ENCODE data around the gene UBE2J2. TPM values are rescaled to one million over a fixed set of nuclear protein-coding genes. Genes with fewer than 3 reads are reported as not detected.

The UBE2J2 gene
- total RNA-seq: 25.6 and 36.6 TPM in 2 replicates

DNA sequence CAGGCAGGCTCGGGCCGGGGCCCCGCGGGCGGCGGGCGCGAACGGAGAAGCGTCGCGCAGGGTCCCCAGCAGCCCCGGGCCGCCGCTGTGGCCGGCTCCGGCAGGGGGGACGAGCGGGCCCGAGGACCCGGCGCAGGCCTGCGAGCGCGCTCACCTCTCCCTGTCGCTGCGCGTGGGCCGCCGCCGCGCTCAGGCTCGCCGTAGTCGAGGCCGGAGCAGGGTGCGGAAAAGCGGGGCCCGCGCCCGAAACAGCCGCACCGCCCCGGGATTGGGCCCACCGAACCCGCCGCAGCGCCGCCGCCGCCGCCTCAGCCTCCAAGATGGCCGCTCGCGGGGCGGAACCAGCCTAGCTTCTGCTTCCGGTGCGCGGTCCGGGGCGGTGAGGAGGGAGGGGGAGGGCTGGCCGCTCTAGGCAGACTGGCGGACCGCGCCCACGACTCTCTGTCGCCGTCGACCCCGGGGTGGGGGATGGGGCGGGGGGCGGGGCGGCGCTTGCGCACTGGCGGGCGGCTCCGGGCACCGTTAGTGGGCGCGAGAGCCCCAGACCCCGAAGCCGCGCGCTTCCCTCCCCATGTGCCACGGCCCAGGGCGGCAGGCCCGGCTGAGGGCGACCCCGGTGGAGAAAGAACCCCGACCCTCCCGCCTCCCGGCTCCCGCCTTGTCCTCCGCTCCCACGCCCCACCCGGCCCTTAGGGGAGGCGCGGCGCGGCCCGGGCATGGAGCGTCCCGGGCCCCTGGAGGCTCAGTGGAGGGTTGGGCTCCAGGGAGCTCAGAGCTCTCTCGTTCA is at the start of gene UBE2J2:
UBE2J2 (minus strand) TSS at position 343 of the 787 bp plus-strand sequence. CDS start 5,862 bp downstream, outside the sequence.

DNA sequence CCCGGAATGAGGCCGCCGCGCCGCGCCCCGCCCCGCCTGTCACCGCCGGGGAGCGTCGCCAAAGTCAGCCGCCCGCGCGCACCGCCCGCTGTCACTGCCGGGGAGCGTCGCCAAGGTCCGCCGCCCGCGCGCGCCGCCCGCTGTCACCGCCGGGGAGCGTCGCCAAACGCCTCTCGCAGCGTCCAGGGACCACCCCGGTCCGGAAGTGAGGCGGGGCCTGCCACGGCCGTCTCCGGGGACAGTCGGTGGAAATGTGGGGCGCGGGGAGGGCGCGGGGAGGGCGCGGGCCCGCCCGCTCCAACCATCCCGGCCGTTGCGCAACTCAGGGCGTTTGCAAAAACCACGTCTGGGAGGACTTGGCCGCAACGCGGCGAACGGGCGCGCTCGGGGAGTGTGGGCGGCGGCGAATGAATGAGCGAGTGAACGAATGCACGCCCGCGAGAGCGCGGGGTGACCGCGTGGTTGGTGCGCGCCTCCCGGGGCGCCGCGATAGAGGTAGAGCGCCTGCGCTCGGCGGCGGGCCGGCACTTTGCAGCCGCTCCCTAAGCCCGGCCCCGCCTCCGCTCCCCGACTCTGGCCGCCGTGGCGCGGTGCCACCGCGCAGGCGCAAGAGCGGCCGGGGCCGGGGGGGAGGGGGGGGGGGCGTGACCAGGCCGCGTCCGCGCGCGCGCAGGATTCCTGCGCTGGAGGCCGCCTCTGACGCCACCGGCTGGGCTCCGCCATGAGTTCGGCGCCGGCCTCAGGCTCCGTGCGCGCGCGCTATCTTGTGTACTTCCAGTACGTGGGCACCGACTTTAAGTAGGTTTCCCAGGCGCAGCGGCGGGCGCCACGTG is 34.5 kb upstream of the UBE2J2 start, which contains the start of the genes ACAP3 and PUSL1:
ACAP3 (minus strand) TSS at position 8 of the 833 bp plus-strand sequence. CDS start 115 bp downstream, outside the sequence.
PUSL1 (plus strand) TSS at position 675 of the 833 bp plus-strand sequence; CDS start at position 722, 47 bp downstream.

DNA sequence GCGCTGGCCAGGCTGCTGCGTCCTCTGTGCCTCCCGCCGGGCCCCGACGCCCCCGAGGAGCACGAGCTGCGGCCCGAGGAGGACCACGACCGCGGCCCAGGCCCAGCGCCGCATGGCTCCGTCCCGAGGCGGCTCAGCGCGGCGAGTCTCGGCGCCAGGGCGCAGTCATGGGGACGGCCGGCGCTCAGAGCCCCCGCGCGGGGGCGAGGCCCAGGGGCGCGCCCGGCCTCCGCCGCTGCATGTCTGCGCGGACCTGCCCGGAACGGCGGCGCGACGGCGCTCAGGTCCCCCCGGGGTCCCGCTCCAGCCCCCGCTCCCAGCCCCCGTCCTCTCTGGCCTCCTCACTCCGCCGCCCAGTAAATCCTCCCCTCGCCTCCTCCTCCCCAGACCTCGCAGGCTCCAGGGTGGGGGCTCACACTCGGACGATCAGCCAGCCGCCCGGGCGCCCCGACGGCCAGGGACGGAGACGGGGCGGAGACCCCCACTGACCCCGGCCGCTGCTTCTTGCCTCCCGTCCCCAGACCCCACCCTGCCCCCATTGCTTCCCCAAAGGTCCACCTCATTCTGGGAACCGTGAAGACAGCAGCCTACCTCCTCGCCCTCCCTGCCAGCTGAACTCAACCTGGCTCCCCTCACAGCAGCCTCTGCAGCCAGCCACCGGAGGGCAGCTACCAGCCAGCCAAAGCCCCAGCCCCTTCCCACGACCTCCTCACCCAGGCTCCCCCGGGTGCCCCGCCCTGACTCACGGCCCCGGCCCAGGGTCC is 26.9 kb downstream of the UBE2J2 start, which contains the start of gene C1QTNF12:
C1QTNF12 (minus strand) TSS at position 146 of the 764 bp plus-strand sequence; CDS start at position 114, 32 bp downstream.

DNA sequence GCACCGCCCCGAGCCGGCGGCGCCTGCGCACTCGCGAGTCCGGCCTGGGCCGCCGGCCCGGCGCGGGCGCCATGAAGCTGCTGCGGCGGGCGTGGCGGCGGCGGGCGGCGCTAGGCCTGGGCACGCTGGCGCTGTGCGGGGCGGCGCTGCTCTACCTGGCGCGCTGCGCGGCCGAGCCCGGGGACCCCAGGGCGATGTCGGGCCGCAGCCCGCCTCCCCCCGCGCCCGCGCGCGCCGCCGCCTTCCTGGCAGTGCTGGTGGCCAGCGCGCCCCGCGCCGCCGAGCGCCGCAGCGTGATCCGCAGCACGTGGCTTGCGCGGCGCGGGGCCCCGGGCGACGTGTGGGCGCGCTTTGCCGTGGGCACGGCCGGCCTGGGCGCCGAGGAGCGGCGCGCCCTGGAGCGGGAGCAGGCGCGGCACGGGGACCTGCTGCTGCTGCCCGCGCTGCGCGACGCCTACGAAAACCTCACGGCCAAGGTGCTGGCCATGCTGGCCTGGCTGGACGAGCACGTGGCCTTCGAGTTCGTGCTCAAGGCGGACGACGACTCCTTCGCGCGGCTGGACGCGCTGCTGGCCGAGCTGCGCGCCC is 41.4 kb downstream of the UBE2J2 start, which contains the start of gene B3GALT6:
B3GALT6 (plus strand) TSS at position 30 of the 588 bp plus-strand sequence; CDS start at position 72, 42 bp downstream.

DNA sequence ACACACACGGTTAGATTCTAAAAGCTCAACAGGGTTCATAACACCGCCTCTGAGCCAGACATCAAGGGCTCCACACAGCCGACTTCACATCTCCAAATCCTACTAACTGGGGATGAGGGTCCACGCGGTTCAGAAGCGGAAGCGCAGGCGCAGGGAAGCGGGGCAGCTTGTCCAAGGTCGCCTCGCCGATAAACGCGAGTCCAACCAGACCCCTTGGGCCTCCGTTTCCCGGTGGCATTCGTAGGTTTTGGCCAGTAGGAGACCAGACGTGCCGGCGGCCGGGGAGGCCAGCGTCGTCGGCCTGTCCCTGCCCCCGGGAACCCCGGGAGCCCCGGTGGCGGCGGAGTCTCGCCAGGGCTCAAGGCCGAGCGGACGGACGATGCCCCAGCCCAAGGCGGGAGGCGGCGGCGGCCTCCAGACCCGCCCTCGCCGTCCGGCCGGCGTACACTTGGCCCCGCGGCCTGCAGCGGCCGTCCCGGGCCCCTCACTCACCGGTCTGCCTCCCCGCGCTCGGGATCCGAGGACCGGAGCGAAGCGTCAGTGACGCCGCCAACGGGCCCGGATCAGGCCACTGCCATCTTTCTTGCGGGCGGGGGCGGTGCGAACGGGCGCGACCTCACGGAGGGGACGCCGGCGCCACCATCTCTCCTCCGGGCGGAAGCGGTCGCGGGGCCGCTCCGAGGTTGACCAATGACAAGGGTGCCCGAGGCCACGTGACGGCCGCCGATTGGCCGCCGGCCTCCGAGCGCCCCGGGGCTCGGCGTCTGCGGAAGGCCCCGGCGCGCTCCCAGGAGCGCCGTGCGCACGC is 42.0 kb downstream of the UBE2J2 start, which contains the start of gene SDF4:
SDF4 (minus strand) TSS at position 602 of the 808 bp plus-strand sequence. CDS start 3,229 bp downstream, outside the sequence.

DNA sequence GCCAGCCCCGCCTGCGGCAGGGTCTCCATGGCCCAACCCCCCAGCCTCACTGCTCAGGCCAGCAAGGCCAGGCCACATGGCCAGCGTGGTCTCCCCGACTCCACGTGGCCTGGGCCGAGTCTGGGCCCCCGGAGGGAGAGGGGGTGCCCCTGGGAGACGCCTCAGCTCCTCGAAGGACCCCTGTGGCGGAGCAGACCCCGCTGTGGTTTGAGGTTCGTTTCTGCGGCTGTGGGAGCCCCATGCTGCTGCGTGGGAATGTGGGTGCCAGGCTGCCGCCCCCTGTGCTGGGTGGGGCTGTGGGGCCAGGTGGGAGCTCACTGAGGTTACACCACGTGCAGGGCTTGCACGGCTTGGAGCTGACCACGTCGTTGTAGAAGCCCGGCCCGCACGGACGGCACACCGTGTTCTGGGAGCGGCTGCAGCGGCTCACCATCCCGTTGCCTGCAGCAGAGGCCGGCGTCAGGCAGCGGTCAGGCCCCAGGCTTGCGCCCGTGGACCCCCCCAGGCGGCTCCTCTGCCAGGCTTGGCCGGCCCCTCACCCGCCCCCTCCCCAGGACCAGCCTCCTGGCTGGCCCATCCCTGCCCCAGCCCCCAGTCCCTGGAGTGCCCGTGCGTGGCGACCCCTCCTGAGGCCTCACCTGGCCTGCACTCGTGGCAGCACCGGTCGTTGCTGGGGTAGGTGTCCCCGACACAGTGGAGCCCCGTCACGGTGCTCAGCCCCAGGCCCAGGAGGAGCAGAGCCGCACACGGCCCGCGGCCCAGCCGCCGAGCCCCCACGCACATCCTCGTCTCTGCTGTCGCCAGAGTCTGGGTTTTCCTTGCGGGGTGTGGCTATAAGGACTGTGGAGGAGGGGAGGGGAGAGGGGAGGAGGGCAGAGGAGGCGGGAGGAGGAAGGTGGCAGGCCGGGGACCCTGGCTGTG is 60.0 kb downstream of the UBE2J2 start, which contains the start of gene TNFRSF4:
TNFRSF4 (minus strand) TSS at position 809 of the 921 bp plus-strand sequence; CDS start at position 783, 26 bp downstream.

DNA sequence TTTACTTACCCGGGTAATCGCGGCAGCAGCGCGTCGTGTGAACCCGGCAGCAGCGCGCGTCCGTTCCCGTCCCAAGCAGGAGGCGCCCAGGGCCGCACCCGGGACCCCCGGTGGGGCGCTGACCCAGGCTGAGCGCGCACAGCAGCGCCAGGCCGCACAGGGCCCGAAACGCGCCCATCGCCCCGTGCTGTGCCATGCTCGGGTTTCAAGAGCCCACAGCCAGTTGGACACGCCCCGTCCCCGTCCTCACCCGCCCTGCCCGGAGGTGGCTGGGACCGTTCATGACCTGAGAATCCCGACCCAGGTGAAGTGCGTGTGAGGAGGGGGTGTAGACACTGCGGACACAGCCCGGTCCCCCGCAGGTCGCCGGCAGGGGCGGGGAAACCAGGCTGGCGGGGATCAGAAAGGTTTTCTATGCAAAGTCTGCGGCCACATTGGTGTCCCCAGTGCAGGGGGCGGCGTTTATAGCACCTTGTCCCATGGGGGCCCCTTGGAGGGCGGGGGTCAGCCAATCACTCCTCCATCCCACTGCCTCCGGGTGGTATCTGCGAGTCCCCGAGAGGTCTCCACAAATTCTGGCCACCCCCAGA is 67.2 kb downstream of the UBE2J2 start, which contains the start of gene TNFRSF18:
TNFRSF18 (minus strand) TSS at position 217 of the 590 bp plus-strand sequence; CDS start at position 196, 21 bp downstream.

Other genes with a start within 250 kb of the UBE2J2 start
- not detected in 2 replicates for gene RNF223, start 199.5 kb downstream of the UBE2J2 start, total RNA-seq
- 6.9 and 13.7 TPM in 2 replicates for gene C1orf159, start 157.8 kb downstream of the UBE2J2 start, total RNA-seq
- not detected in 2 replicates for gene TTLL10, start 100.0 kb downstream of the UBE2J2 start, total RNA-seq
- gene TNFRSF18, start 67.3 kb downstream of the UBE2J2 start, total RNA-seq: not detected in 2 replicates
- not detected in 2 replicates for gene TNFRSF4, start 59.7 kb downstream of the UBE2J2 start, total RNA-seq
- 162 and 228 TPM in 2 replicates for gene SDF4, start 41.9 kb downstream of the UBE2J2 start, total RNA-seq
- 34.2 and 34.5 TPM in 2 replicates for gene B3GALT6, start 41.6 kb downstream of the UBE2J2 start, total RNA-seq
- gene C1QTNF12, start 27.1 kb downstream of the UBE2J2 start, total RNA-seq: 0.26 and 3.9 TPM in 2 replicates
- gene SCNN1D, start 6.6 kb upstream of the UBE2J2 start, total RNA-seq: 0.82 and 5.0 TPM in 2 replicates
- 28.4 and 41.5 TPM in 2 replicates for gene ACAP3, start 34.1 kb upstream of the UBE2J2 start, total RNA-seq
- 36.8 and 39.9 TPM in 2 replicates for gene PUSL1, start 34.7 kb upstream of the UBE2J2 start, total RNA-seq
- 66.6 and 67.9 TPM in 2 replicates for gene INTS11, start 50.8 kb upstream of the UBE2J2 start, total RNA-seq
- 28.4 and 40.4 TPM in 2 replicates for gene CPTP, start 50.9 kb upstream of the UBE2J2 start, total RNA-seq
- 0.35 TPM in 1 of 2 replicates, not detected in the other for gene TAS1R3, start 57.4 kb upstream of the UBE2J2 start, total RNA-seq
- 48.9 and 51.7 TPM in 2 replicates for gene DVL1, start 75.6 kb upstream of the UBE2J2 start, total RNA-seq
- 368 and 672 TPM in 2 replicates for gene MXRA8, start 84.7 kb upstream of the UBE2J2 start, total RNA-seq
- gene AURKAIP1, start 101.4 kb upstream of the UBE2J2 start, total RNA-seq: 101 and 136 TPM in 2 replicates
- 92.3 and 98.2 TPM in 2 replicates for gene CCNL2, start 125.5 kb upstream of the UBE2J2 start, total RNA-seq
- gene MRPL20, start 133.4 kb upstream of the UBE2J2 start, total RNA-seq: 102 and 107 TPM in 2 replicates
- 0.35 and 2.9 TPM in 2 replicates for gene ANKRD65, start 147.4 kb upstream of the UBE2J2 start, total RNA-seq
- 12.3 and 18.0 TPM in 2 replicates for gene VWA1, start 161.8 kb upstream of the UBE2J2 start, total RNA-seq
- gene ATAD3C, start 175.8 kb upstream of the UBE2J2 start, total RNA-seq: under 0.01 TPM in 1 of 2 replicates, not detected in the other
- 8.0 and 27.4 TPM in 2 replicates for gene ATAD3B, start 197.9 kb upstream of the UBE2J2 start, total RNA-seq
- gene ATAD3A, start 238.3 kb upstream of the UBE2J2 start, total RNA-seq: 23.4 and 27.7 TPM in 2 replicates